Trophoblast cell (in vitro differentiated cells and primary cell): Measurements from ENCODE around the gene CX3CR1.

Experiments
- DNase-seq, 2 donors: peaks; one replicate each; pipeline ENCODE4 v3.0.0-alpha.2; 2016
- H2AFZ ChIP-seq: 2 replicates; pipeline ENCODE4 v1.6.1; 2013; ENCODE audit warnings: low read length, moderate library complexity, mild to moderate bottlenecking; ENCODE audit not compliant: insufficient read depth, poor library complexity
- H2AK5ac ChIP-seq: 2 replicates; pipeline ENCODE4 v1.6.1; 2013; ENCODE audit warnings: mild to moderate bottlenecking, low read length
- H2BK120ac ChIP-seq: 2 replicates; pipeline ENCODE4 v1.6.1; 2013; ENCODE audit warnings: low read length, mild to moderate bottlenecking, moderate library complexity; ENCODE audit not compliant: insufficient read depth, poor library complexity
- H2BK12ac ChIP-seq: 2 replicates; pipeline ENCODE4 v1.6.1; 2013; ENCODE audit warnings: mild to moderate bottlenecking, low read length, moderate library complexity
- H2BK5ac ChIP-seq: 2 replicates; pipeline ENCODE4 v1.6.1; 2013; ENCODE audit warnings: low read length, low read depth, moderate library complexity, mild to moderate bottlenecking; ENCODE audit not compliant: poor library complexity
- H3K14ac ChIP-seq: 2 replicates; pipeline ENCODE4 v1.6.1; 2013; ENCODE audit warnings: mild to moderate bottlenecking, low read length
- H3K18ac ChIP-seq: 2 replicates; pipeline ENCODE4 v1.6.1; 2013; ENCODE audit warnings: mild to moderate bottlenecking, low read length
- H3K23ac ChIP-seq: 2 replicates; pipeline ENCODE4 v1.6.1; 2013; ENCODE audit warnings: low read length
- H3K27ac ChIP-seq: 2 replicates; pipeline ENCODE4 v1.5.1; 2013; ENCODE audit warnings: low read depth, mild to moderate bottlenecking, inconsistent platforms, low read length, moderate library complexity
- H3K27me3 ChIP-seq: 2 replicates; pipeline ENCODE4 v1.6.1; 2013; ENCODE audit warnings: inconsistent platforms, mild to moderate bottlenecking, low read length, moderate library complexity; ENCODE audit not compliant: insufficient read depth
- H3K36me3 ChIP-seq, 2 experiments: 1 replicate in 1 of 2; 2 replicates in 1 of 2; pipeline ENCODE4 v1.6.1; 2013; ENCODE audit warnings: low read length in 2 of 2, mild to moderate bottlenecking in 2 of 2, moderate library complexity in 1 of 2; ENCODE audit not compliant: insufficient read depth in 2 of 2, control insufficient read depth in 1 of 2
- H3K4ac ChIP-seq: 2 replicates; pipeline ENCODE4 v1.6.1; 2013; ENCODE audit warnings: low read depth, mild to moderate bottlenecking, low read length, moderate library complexity
- H3K4me1 ChIP-seq, 2 experiments: 1 replicate in 1 of 2; 2 replicates in 1 of 2; pipeline ENCODE4 v1.6.1; 2013; ENCODE audit warnings: low read length in 2 of 2, mild to moderate bottlenecking in 2 of 2, moderate library complexity in 1 of 2; ENCODE audit not compliant: insufficient read depth in 2 of 2, control insufficient read depth in 1 of 2
- H3K4me2 ChIP-seq: 2 replicates; pipeline ENCODE4 v1.6.1; 2013; ENCODE audit warnings: inconsistent platforms, mild to moderate bottlenecking, low read length, moderate library complexity
- H3K4me3 ChIP-seq: 2 replicates; pipeline ENCODE4 v1.5.1; 2013; ENCODE audit warnings: mild to moderate bottlenecking, low read depth, low read length, inconsistent platforms
- H3K79me1 ChIP-seq: one replicate; pipeline ENCODE4 v1.6.1; 2013; ENCODE audit warnings: low read length
- H3K79me2 ChIP-seq: 2 replicates; pipeline ENCODE4 v1.6.1; 2013; ENCODE audit warnings: low read length, mild to moderate bottlenecking; ENCODE audit not compliant: control insufficient read depth, insufficient read depth, poor library complexity
- H3K9ac ChIP-seq: 2 replicates; pipeline ENCODE4 v1.6.1; 2013; ENCODE audit warnings: mild to moderate bottlenecking, low read length
- H3K9me3 ChIP-seq: 2 replicates; pipeline ENCODE4 v1.6.1; 2013; ENCODE audit warnings: low read depth, mild to moderate bottlenecking, control low read depth, inconsistent platforms, low read length; ENCODE audit not compliant: insufficient read depth
- H4K12ac ChIP-seq: 2 replicates; pipeline ENCODE4 v1.6.1; 2013; ENCODE audit warnings: low read depth, mild to moderate bottlenecking, low read length, moderate library complexity
- H4K8ac ChIP-seq: 2 replicates; pipeline ENCODE4 v1.6.1; 2013; ENCODE audit warnings: low read depth, mild to moderate bottlenecking, low read length, moderate library complexity
- H4K91ac ChIP-seq: one replicate; pipeline ENCODE4 v1.6.1; 2013; ENCODE audit warnings: low read depth, mild to moderate bottlenecking, low read length, moderate library complexity
- WGBS: extraction: QIAGEN DNeasy Blood & Tissue Kit; methylation state at CpG from one replicate; pipeline ENCODE4 v1.1.7; 2013; ENCODE audit warnings: missing lambda C conversion rate; ENCODE audit not compliant: insufficient read length, insufficient coverage; ENCODE audit errors: extremely low coverage; 5-methylcytosine and 5-hydroxymethylcytosine counted together

The CX3CR1 gene

DNA sequence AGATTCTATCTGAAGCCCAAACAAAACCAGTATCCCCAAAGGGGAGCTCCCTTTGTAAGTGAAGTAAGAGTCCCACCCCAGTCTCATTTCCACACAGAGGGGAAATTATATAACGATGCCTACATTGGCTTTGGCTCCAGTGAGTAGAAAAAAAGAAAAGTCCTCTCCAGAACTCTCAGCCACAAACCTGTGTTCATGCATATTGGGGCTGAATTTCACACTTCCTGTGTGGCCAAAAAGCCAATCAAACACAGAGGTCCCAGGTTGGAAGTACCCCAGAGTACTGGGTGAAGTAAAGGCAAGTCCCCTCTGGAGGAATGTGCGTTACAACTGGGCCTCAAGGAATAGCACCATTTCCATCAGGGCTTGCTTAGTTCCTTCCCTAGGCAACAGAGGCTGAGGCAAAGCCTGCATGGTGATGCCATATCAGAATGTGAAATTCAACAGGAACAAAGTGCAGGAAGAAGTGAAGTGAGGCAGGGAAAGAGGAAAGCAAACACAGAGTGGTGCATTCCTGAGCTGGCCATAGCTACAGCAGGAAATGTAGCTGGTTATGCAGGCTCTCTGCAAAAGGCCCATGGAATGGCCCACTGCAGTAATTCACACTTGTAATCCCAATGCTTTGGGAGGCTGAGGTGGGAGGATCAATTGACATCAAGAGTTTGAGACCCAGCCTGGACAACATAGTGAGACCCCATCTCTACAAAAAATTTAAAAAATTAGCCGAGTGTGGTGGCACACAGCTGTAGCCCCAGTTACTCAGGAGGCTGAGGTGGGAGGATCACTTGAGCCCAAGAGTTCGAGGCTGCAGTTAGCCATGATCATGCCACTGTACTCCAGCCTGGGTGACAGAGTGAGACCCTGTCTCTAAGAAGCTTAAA, 16.6 kb upstream of the CX3CR1 start:
- Histone ChIP-seq H3K23ac (no peak overlapping the region), H2AK5ac (no peak overlapping the region), H3K4me2 (no peak overlapping the region), H3K79me2 (no peaks in the 10 kb centered on the region), H4K91ac (no peak overlapping the region), H3K4me3 (no peak overlapping the region), H4K8ac (no peak overlapping the region), H2BK12ac (no peak overlapping the region), H3K4ac (no peak overlapping the region), H2BK5ac (no peak overlapping the region), H2BK120ac (no peak overlapping the region), H3K9me3 (peaks cover 3% of the 10 kb centered on the region), H4K12ac (no peak overlapping the region), H2AFZ (no peak overlapping the region), H3K18ac (no peak overlapping the region), H3K14ac (no peak overlapping the region), H3K9ac (no peak overlapping the region), H3K36me3 (no peaks in the 10 kb centered on the region), H3K79me1 (no peaks in the 10 kb centered on the region), H3K27me3 (no peaks in the 10 kb centered on the region), H3K4me1 (peaks cover 0 to 5% of the 10 kb centered on the region in 2 experiments), H3K27ac (no peak overlapping the region)
- no CpG with 5 or more reads among the region's 4 CpGs for WGBS
- no peak for DNase-seq

DNA sequence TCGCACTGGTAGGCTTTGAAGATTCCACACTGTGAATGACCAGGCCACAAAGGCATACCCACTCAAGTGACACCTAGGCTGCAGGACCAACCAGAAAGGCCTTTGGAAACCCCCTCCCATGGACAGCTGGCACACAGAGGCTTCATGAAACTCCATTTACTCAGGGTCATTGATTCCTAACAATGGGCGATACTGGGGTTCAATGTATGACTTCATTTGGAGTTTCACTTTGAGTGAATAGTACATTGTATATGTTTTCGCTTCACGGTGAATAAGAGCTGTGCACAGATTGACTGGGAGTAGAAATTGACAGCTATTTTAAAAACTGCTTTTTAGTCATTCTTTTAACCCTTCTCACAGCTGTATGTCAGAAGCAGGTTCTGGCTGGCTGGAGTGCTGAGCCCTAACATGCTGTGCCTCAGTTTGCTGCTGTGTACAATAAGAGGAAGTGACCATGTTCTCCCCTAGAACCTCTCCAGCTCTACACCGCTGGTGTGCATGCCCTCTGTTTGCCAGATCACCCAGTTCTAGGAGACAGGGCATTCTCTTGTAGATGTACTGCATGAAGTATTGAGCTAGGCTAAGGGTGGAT, 15.4 kb upstream of the CX3CR1 start:
- Histone ChIP-seq H3K79me2 (no peaks in the 10 kb centered on the region), H2BK5ac (no peak overlapping the region), H3K9me3 (peaks cover 3% of the 10 kb centered on the region), H4K8ac (no peak overlapping the region), H3K79me1 (no peaks in the 10 kb centered on the region), H4K91ac (no peak overlapping the region), H3K14ac (no peak overlapping the region), H3K4me1 (peaks cover 0 to 5% of the 10 kb centered on the region in 2 experiments), H3K36me3 (no peaks in the 10 kb centered on the region), H3K27ac (no peak overlapping the region), H3K23ac (no peak overlapping the region), H3K18ac (no peak overlapping the region), H3K4me3 (no peak overlapping the region), H2AK5ac (no peak overlapping the region), H3K9ac (peak overlapping the region; percentile 25), H2BK120ac (no peak overlapping the region), H4K12ac (no peak overlapping the region), H2AFZ (no peak overlapping the region), H3K4ac (no peak overlapping the region), H2BK12ac (no peak overlapping the region), H3K4me2 (no peak overlapping the region), H3K27me3 (no peaks in the 10 kb centered on the region)
- DNase-seq = no peak
- WGBS = no CpG with 5 or more reads among the region's 5 CpGs

DNA sequence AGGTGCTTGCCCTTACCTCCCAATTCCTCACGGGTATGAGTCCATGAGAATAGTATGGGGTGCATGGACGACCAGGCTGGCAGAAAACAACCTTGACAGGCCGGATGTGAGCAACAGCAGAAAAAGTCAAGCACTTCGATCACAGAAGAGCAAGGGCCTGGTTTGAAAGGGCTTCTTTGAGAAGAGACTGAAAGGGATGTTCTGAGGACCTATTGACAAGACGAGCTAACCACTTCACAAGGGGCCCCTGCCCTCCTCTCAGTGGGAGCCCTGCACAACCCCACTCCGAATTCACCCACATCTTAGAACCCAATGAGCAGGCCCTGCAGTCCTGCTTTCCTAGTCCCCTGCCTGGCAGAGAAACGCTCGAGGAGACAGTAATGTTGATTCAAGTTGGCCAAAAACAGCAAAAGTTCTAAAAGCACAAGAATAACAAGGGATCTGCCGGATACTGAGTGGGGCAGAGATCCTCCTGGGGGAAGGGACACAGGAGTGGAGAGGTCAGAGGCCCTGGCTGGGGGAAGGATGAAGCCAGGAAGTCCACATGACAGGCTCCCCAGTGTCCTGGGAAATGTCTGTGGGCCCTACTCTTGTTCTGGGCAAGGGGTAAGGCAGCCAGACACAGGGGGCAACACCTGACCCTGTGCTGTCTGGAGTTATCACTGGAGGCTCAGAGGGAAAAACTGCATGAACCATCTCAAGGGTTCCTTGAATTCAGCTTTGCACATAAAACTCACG, 14.8 kb upstream of the CX3CR1 start:
- DNase-seq = no peak
- WGBS = no CpG with 5 or more reads among the region's 10 CpGs
- no peak overlapping the region for H3K18ac ChIP-seq
- H2BK120ac ChIP-seq = no peak overlapping the region
- no peaks in the 10 kb centered on the region for H3K27me3 ChIP-seq
- no peaks in the 10 kb centered on the region for H3K79me1 ChIP-seq
- no peaks in the 10 kb centered on the region for H3K79me2 ChIP-seq
- no peak overlapping the region for H2AFZ ChIP-seq
- H2BK5ac ChIP-seq = no peak overlapping the region
- no peak overlapping the region for H3K9ac ChIP-seq
- no peak overlapping the region for H4K8ac ChIP-seq
- no peaks in the 10 kb centered on the region for H3K36me3 ChIP-seq
- no peak overlapping the region for H2AK5ac ChIP-seq
- no peak overlapping the region for H3K27ac ChIP-seq
- no peak overlapping the region for H3K14ac ChIP-seq
- no peak overlapping the region for H4K12ac ChIP-seq
- peaks cover 3% of the 10 kb centered on the region for H3K9me3 ChIP-seq
- no peak overlapping the region for H3K4me2 ChIP-seq
- no peak overlapping the region for H2BK12ac ChIP-seq
- no peak overlapping the region for H3K23ac ChIP-seq
- no peak overlapping the region for H3K4ac ChIP-seq
- no peak overlapping the region for H4K91ac ChIP-seq
- H3K4me3 ChIP-seq = no peak overlapping the region
- H3K4me1 ChIP-seq = peaks cover 0 to 5% of the 10 kb centered on the region in 2 experiments

DNA sequence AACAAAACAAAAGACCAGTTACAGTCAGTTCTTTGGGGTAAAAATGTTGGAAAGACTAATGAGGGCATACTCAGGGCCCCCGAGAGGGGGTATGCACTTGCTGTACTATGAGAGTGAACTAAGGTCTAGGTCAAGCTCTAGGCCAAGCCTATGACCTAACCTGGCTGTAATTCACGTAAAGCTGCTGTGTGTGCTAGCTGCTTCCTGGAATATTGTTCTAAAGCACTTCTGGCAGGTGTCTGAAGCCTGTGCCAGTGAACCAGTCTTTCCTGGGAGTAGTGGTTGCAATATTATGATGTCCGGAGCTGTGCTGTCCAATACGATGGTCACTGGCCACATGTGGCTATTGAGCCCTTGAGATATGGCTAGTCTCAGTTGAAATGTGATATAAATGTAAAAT, 13.1 kb upstream of the CX3CR1 start:
- no peak overlapping the region for H4K8ac ChIP-seq
- H3K23ac ChIP-seq = no peak overlapping the region
- no peaks in the 10 kb centered on the region for H3K9me3 ChIP-seq
- H4K12ac ChIP-seq = no peak overlapping the region
- H3K4me2 ChIP-seq = no peak overlapping the region
- H3K4me1 ChIP-seq = peaks cover 0 to 5% of the 10 kb centered on the region in 2 experiments
- no peak overlapping the region for H2AFZ ChIP-seq
- peak overlapping the region; percentile 9 for H3K9ac ChIP-seq
- no peak overlapping the region for H2BK120ac ChIP-seq
- H3K18ac ChIP-seq = no peak overlapping the region
- no peak overlapping the region for H3K14ac ChIP-seq
- WGBS = no CpG with 5 or more reads among the region's 4 CpGs
- no peaks in the 10 kb centered on the region for H3K36me3 ChIP-seq
- H3K79me2 ChIP-seq = no peaks in the 10 kb centered on the region
- no peak for DNase-seq
- H3K4me3 ChIP-seq = no peak overlapping the region
- H3K79me1 ChIP-seq = no peaks in the 10 kb centered on the region
- no peak overlapping the region for H2AK5ac ChIP-seq
- H2BK12ac ChIP-seq = no peak overlapping the region
- no peak overlapping the region for H2BK5ac ChIP-seq
- H3K27ac ChIP-seq = no peak overlapping the region
- no peak overlapping the region for H3K4ac ChIP-seq
- no peak overlapping the region for H4K91ac ChIP-seq
- H3K27me3 ChIP-seq = no peaks in the 10 kb centered on the region
